Glutamatergic neuron (in vitro differentiated cells): ENCODE results near the gene RNF17. TPM values are rescaled to one million over a fixed set of nuclear protein-coding genes. Genes with fewer than 3 reads are reported as not detected.

Experiments used
- DNase-seq: peaks from one replicate; pipeline ENCODE4 v3.0.0; 2022
- H3K27ac Mint-ChIP-seq: one replicate; pipeline ENCODE4 v1.8.0; 2020; ENCODE audit warnings: mild to moderate bottlenecking, mixed read lengths, inconsistent platforms; ENCODE audit not compliant: unreplicated experiment
- H3K27me3 Mint-ChIP-seq: one replicate; pipeline ENCODE4 v1.8.0; 2020; ENCODE audit warnings: mild to moderate bottlenecking, moderate library complexity, mixed read lengths, inconsistent platforms; ENCODE audit not compliant: unreplicated experiment
- H3K36me3 Mint-ChIP-seq: one replicate; pipeline ENCODE4 v1.8.0; 2020; ENCODE audit warnings: mild to moderate bottlenecking, mixed read lengths, inconsistent platforms; ENCODE audit not compliant: unreplicated experiment
- H3K4me1 Mint-ChIP-seq: one replicate; pipeline ENCODE4 v1.8.0; 2020; ENCODE audit warnings: mild to moderate bottlenecking, low read depth, mixed read lengths, inconsistent platforms; ENCODE audit not compliant: unreplicated experiment
- H3K4me3 Mint-ChIP-seq: one replicate; pipeline ENCODE4 v1.8.0; 2020; ENCODE audit warnings: mild to moderate bottlenecking, mixed read lengths, inconsistent platforms; ENCODE audit not compliant: unreplicated experiment
- H3K9me3 Mint-ChIP-seq: one replicate; pipeline ENCODE4 v1.8.0; 2020; ENCODE audit warnings: mild to moderate bottlenecking, moderate library complexity, mixed read lengths, inconsistent platforms; ENCODE audit not compliant: unreplicated experiment
- CTCF ChIP-seq: fragments of 200-600 bp; sonication (generic); IDR thresholded peaks from one replicate; pipeline ENCODE4 v1.5.0; 2021; ENCODE audit not compliant: partially characterized antibody, unreplicated experiment
- total RNA-seq: library from RNA; stranded (reverse); fragmentation: NEBNext Ultra II Directional; extraction: Animal tissue kit (Norgen Biotek cat#: 25700); gene quantifications from one replicate; pipeline ENCODE4 v1.2.1, GENCODE V29; 2021; ENCODE audit not compliant: unreplicated experiment

The RNF17 gene
- total RNA-seq, 1 donor from 2014 or later = not detected

DNA sequence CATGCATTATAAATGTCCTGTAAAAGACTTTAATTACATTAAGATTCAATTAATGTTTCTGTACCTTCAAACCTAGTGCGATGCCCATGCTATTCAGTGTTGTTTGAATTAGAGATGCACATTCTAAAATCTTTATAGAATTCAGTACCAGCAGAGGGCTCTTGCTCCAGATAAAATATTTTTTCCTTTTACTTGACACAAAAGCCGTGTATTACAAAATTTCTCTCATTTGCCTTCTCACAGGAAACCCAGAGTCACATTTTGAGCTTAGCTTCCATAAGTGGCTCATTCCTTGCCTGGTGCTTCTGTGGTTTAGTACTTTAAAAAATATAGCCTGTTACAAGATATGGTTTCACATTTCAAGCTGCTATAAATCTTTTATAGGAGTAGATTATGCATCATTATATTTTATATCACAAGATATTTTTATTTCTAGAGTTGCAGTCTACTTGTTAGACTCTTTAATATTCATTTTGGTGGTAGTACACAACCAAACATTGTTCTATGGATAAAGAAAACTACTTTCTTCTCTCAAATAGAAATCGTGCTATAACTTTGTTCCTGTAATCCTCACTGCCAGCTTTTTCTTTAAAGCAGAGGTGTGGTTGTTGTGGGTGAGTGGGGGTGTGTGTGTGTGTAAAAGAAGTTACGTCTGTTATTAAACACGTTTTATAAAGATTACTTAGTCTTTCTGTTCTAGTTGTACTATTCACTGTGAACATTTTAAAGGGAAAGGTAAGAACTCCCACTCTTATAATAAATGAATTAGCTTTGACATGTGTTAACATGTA is 101.4 kb downstream of the RNF17 start:
- Mint-ChIP-seq H3K4me1 (no peaks in the 10 kb centered on the region), H3K4me3 (no peak overlapping the region), H3K9me3 (no peaks in the 10 kb centered on the region), H3K27ac (no peak overlapping the region), H3K27me3 (peaks cover 3% of the 10 kb centered on the region), H3K36me3 (no peaks in the 10 kb centered on the region)
- no peak for DNase-seq
- no peak for TF ChIP-seq CTCF

- H3K4me3 Mint-ChIP-seq = no peak overlapping the region
- no peak for TF ChIP-seq CTCF
- no peak for DNase-seq
- H3K27ac Mint-ChIP-seq = no peak overlapping the region
- no peaks in the 10 kb centered on the region for H3K36me3 Mint-ChIP-seq
- H3K4me1 Mint-ChIP-seq = no peaks in the 10 kb centered on the region
- no peaks in the 10 kb centered on the region for H3K9me3 Mint-ChIP-seq
- peaks cover 3% of the 10 kb centered on the region for H3K27me3 Mint-ChIP-seq
Observed at GRCh38 chr13:24866488-24866887, 102.5 kb downstream of the RNF17 start.

DNA sequence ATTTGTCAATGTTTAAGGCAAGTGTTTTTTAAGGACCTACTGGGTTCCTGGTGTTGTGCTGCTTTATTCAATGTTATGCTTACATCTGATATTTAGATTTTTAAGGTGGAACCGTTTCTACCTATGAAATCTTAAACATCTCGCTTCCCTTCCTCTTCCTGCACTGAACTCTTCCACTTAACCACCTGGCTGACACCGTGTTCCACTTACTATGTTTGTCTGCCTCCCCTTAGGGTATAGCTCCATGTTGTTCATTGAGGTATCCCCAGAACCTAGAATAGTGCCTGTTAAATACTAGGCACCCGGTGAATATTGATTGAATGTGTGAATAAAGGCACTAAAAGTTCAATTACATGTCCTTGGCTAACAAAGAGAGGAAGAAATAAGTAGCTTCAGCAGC is 104.9 kb downstream of the RNF17 start:
- no peak overlapping the region for H3K4me3 Mint-ChIP-seq
- H3K27ac Mint-ChIP-seq = no peak overlapping the region
- H3K4me1 Mint-ChIP-seq = no peaks in the 10 kb centered on the region
- no peak for TF ChIP-seq CTCF
- no peaks in the 10 kb centered on the region for H3K9me3 Mint-ChIP-seq
- H3K27me3 Mint-ChIP-seq = no peaks in the 10 kb centered on the region
- no peak for DNase-seq
- H3K36me3 Mint-ChIP-seq = no peaks in the 10 kb centered on the region

GRCh38 chr13:24870380-24870760 is 106.4 kb downstream of the RNF17 start:
- no peaks in the 10 kb centered on the region for H3K9me3 Mint-ChIP-seq
- H3K4me3 Mint-ChIP-seq = no peak overlapping the region
- H3K27ac Mint-ChIP-seq = no peak overlapping the region
- no peak for DNase-seq
- H3K36me3 Mint-ChIP-seq = no peaks in the 10 kb centered on the region
- no peaks in the 10 kb centered on the region for H3K27me3 Mint-ChIP-seq
- TF ChIP-seq CTCF = no peak
- no peaks in the 10 kb centered on the region for H3K4me1 Mint-ChIP-seq

DNA sequence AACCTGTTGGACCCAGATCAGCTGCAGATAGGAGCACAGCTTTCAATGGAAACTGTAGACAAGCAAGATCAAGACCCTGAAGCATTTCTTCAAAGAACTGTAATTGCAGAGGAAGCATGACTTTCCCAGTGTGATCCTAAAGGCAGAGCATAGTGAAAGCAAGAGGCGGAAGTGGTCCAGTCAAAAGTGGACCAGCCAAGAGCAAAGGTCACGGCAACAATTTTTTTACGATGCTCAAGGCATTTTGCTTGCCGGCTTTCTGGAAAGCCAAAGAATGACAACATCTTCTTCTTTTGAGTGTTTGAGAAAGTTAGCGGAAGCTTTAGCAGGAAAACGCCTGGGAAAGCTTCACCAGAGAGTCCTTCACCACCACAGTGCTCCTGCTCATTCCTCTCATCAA is 111.6 kb downstream of the RNF17 start:
- no peak for DNase-seq
- Mint-ChIP-seq H3K4me1 (no peaks in the 10 kb centered on the region), H3K36me3 (no peaks in the 10 kb centered on the region)

More for the DNA sequence above, 111.6 kb downstream of the RNF17 start:
- H3K27ac Mint-ChIP-seq = no peak overlapping the region
- no peaks in the 10 kb centered on the region for H3K9me3 Mint-ChIP-seq
- no peak overlapping the region for H3K4me3 Mint-ChIP-seq
- no peak for TF ChIP-seq CTCF
- peaks cover 2% of the 10 kb centered on the region for H3K27me3 Mint-ChIP-seq
